ENCODE data around the gene SLC3A2.

The SLC3A2 gene

GRCh38 chr11:62880231-62880802 lies 379 bp upstream of the SLC3A2 start:
- DNase-seq (ENCODE audit: low read depth, low spot score) = no peak

DNA sequence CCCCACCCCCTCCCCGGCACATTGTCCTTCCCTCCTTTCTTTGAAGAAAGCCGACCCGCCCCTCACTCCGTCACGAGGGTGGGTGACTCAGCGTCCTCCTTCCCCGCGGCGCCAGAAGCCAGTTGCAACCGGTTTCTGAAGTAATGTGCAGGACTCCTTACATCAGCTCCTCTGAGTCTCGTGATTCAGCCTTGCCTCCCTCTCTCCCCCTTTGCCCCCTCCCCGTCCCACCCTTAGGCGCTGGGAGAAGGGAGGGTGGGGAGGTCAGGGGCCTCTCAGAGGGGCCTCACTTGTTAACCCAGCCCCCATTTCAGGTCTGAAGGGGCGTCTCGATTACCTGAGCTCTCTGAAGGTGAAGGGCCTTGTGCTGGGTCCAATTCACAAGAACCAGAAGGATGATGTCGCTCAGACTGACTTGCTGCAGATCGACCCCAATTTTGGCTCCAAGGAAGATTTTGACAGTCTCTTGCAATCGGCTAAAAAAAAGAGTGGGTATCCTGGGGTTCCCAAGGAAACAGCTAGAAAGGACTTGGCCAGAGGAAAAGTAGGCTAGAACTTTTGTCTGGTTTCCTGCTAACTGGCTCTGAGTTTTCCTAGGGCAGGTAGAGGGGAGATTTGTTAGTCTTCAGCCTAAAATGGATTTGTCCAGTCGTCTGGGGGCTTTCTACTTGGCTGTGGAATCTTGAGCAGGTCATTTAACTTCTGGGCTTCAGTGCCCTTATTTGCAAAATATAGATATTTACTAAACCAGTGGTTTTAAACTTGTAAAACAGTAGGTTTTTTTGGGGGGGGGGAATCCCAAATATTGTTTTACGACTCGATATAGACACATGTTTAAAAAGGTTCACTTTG lies 1.1 kb downstream of the SLC3A2 start:
- DNase-seq (ENCODE audit: low read depth, low spot score) = no peak

DNA sequence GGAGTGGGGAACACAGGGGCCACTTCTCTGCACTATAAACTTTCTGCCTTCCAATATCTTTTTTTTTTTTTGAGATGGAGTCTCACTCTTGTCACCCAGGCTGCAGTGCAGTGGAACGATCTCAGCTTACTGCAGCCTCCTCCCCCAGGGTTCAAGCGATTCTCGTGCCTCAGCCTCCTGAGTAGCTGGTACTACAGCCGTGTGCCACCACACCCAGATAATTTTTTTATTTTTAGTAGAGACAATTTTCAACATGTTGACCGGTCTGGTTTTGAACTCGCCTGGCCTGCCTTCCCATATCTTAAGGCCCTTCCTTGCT lies 1.7 kb downstream of the SLC3A2 start:
- DNase-seq (ENCODE audit: low read depth, low spot score) = no peak

DNA sequence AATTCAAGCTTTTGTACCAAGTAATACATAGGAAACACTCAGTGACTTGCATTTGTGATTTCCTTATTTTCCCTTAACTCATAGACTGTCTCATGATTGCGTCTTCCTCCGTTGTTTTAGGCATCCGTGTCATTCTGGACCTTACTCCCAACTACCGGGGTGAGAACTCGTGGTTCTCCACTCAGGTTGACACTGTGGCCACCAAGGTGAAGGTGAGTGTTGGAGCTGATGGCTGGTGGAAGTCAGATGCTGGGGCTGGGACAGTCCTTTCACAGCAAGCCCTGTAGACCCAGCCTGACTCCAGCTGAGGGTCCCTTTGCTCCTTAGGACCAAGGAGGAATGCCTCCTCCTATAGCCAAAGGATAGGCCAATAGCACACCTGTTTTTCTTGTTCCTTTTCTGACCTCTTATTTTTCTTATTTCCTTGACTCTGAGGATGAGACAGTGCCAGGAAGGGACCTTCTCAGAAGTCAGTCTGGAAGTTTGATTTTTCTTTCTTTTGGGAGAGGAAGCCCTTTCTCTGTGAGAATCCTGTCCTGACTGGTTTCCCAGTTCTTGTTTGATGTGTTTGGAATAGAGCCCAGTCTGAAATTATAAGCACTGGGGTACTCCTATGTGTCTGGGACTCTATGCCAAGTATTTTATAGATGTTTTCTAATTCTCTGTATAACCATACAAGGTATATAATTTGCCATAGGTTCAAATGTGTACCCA lies 2.2 kb downstream of the SLC3A2 start:
- no peak for DNase-seq (ENCODE audit: low read depth, low spot score)

DNA sequence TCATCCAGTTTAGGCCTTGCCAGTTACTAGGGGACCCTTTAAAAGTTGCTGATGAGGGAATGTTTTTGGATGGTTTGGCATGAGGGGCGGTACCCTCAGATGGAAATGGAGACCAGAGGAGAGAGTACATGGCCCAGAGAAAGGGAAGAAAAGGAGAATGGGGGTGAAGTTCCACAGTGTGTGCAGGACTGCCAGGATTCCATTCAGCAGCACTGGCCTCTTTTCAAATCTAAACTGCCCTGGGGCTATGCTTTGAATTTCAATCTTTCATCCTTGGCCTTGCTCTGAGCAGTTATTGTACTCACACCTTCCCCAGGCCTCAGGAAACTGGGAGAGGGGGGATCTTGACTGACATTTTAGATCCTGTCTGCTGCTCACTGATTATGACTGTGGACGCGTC lies 3.0 kb downstream of the SLC3A2 start:
- DNase-seq (ENCODE audit: low read depth, low spot score) = no peak

DNA sequence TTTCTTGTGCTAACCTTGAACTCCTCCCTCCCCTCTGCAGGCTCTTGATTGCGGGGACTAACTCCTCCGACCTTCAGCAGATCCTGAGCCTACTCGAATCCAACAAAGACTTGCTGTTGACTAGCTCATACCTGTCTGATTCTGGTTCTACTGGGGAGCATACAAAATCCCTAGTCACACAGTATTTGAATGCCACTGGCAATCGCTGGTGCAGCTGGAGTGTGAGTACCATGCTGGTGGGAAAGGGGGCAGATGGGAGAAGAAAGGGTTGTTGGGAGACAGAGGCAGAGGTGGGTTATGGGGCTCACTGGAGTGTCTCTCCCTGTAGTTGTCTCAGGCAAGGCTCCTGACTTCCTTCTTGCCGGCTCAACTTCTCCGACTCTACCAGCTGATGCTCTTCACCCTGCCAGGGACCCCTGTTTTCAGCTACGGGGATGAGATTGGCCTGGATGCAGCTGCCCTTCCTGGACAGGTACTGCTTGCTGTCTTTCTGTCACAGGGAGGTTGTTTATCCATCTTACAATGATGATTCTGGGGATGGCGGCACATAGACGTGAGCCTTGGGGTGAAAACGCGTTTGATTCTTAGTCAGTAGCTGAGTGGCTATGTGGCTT lies 4.5 kb downstream of the SLC3A2 start:
- no peak for DNase-seq (ENCODE audit: low read depth, low spot score)

DNA sequence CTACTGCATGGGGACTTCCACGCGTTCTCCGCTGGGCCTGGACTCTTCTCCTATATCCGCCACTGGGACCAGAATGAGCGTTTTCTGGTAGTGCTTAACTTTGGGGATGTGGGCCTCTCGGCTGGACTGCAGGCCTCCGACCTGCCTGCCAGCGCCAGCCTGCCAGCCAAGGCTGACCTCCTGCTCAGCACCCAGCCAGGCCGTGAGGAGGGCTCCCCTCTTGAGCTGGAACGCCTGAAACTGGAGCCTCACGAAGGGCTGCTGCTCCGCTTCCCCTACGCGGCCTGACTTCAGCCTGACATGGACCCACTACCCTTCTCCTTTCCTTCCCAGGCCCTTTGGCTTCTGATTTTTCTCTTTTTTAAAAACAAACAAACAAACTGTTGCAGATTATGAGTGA lies 7.7 kb downstream of the SLC3A2 start:
- DNase-seq (ENCODE audit: low read depth, low spot score) = no peak

DNA sequence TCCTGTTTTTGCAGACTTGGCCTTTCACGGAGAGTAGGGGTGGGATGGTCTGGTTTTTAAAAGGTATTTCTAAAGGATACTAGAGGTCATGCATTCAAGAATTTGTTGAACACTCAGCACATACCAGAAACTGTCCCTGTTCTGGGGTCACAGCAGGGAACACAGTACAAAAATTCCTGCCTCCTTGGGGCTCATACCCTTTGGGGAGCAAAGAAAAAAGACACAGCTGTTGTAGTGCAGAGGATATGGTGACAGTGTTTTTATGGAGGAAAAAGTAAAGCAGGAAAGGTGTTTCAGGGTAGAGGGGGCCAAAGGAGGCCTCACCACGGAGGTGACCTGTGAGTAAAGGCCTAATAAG lies 8.4 kb downstream of the SLC3A2 start:
- DNase-seq (ENCODE audit: low read depth, low spot score) = no peak

- DNase-seq (ENCODE audit: low read depth, low spot score) = no peak
Observed at GRCh38 chr11:62889484-62890437, 9.1 kb downstream of the SLC3A2 start.

DNA sequence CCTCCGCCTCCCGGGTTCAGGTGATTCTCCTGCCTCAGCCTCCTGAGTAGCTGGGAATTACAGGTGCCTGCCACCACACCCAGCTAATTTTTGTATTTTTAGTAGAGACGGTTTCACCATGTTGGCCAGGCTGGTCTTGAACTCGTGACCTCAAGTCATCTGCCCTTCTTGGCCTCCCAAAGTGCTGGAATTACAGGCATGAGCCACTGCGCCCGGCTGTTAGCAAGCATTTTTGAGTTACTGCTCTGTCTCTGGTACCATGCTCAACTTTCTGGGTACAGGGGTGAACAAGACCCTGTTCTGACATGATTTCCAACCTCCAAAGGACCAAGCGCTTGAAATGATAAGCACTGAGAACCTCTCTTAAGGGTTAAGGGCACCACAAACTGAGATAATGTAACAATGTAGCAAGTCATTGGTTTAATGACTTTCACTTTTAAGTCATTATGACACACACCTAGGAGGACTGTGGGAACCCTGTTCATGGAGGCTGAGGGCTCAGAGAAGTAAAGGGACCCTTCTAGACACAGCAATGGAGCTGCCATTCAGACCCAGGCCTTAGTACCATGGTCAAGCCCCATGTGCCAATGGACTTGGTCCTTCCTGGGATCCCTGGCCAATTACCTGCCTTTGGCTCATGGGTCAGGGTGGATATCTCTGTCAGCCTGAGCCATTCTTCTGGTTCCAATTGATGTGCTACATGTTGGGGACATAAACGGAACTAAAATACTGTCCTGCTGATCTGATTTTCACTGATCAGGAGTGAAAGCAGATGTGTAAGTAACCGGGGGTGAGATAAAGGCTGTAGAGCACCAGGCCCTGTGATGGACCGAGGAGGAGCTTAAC lies 11.6 kb downstream of the SLC3A2 start:
- no peak for DNase-seq (ENCODE audit: low read depth, low spot score)

- no peak for DNase-seq (ENCODE audit: low read depth, low spot score)
Observed at GRCh38 chr11:62895501-62895900, 14.8 kb downstream of the SLC3A2 start.

DNA sequence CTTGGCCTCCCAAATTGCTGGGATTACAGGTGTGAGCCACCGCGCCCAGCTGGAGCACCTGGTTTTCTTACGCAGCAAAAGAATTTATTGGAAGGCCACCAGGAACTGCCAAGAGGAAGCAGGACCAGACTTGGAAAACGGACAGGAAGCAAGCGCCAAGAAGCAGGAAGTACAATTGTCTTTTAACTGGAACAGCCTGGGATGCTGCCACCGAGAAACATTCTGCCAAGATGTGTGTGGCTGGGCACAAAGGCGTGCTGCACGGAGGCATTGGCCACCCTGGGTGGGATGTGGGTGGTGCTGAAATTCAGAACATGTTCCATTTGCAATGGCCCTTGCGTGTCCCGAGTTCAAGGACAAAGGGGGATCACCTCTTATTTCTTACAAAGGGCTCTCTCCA lies 15.4 kb downstream of the SLC3A2 start:
- no peak for DNase-seq (ENCODE audit: low read depth, low spot score)

- DNase-seq (ENCODE audit: low read depth, low spot score) = no peak
Observed at GRCh38 chr11:62897311-62897710, 16.6 kb downstream of the SLC3A2 start.

DNA sequence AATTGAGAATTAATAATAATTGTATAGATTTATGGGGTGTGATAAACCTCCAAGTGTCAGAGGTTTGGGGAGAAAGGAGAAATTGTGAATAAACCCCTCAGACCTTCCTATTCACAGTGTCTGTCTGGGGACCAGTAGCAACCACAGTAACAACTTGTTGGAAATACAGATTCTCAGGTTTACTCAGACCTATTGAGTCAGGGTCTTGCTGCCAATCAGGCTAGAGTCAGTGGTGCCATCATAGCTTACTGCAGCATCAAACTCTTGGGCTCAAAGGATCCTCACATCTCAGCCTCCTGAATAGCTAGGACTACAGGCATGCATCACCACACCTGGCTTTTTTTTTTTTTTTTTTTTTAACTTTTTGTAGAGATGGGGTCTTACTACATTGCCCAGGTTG lies 17.3 kb downstream of the SLC3A2 start:
- DNase-seq (ENCODE audit: low read depth, low spot score) = no peak

- no peak for DNase-seq (ENCODE audit: low read depth, low spot score)
Observed at GRCh38 chr11:62902932-62903331, 22.2 kb downstream of the SLC3A2 start.

DNA sequence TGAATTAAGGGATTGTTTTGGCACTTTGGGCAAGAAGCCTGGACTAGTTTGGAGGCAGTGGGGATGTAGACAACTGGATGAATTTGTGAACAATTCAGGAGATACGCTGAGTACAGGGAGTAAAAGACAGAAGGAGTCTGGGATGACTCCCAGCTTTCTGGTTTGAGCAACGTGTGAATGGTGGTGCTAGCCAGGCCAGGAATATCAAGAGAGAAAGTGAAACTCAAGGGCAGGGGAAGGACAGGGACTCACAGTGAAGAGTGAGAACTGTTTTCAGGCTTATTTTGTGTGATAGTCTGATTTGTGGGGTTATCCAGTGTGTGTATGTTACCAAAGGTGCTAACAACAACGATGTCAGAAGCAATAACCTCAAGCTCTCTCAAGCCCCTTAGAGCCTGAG lies 24.6 kb downstream of the SLC3A2 start:
- DNase-seq (ENCODE audit: low read depth, low spot score) = no peak

- DNase-seq (ENCODE audit: low read depth, low spot score) = no peak
Observed at GRCh38 chr11:62905927-62906531, 25.3 kb downstream of the SLC3A2 start.

GRCh38 chr11:62908468-62909072 lies 27.9 kb downstream of the SLC3A2 start:
- DNase-seq (ENCODE audit: low read depth, low spot score) = no peak

GRCh38 chr11:62909107-62909894 lies 28.6 kb downstream of the SLC3A2 start:
- DNase-seq (ENCODE audit: low read depth, low spot score) = peak; percentile 97
